HG03558 (cell line): ENCODE data around the gene FERMT2.
"Not testable (repeated sequence)": the region's sequence is repeated elsewhere in the genome, so short reads cannot be mapped to it uniquely, and the experiment has no call there.

Experiments
- ATAC-seq: cut with Tn5 transposase; IDR thresholded peaks from one replicate; pipeline ENCODE4 v1.9.1; 2021; ENCODE audit warnings: moderate number of reproducible peaks; ENCODE audit not compliant: unreplicated experiment; ENCODE audit errors: extremely low read depth

Gene FERMT2

GRCh38 chr14:52948836-52949235 lies 2.0 kb downstream of the FERMT2 start:
- ATAC-seq: no peak

- no peak for ATAC-seq
Observed at GRCh38 chr14:52948039-52948438, 2.8 kb downstream of the FERMT2 start.

- no peak for ATAC-seq
Observed at GRCh38 chr14:52944254-52944653, 6.6 kb downstream of the FERMT2 start.

GRCh38 chr14:52939427-52939826 lies 11.4 kb downstream of the FERMT2 start:
- no peak for ATAC-seq

- no peak for ATAC-seq
Observed at GRCh38 chr14:52937869-52938268, 13.0 kb downstream of the FERMT2 start.

GRCh38 chr14:52937306-52937705 lies 13.5 kb downstream of the FERMT2 start:
- ATAC-seq: no peak

- ATAC-seq: no peak
Observed at GRCh38 chr14:52936437-52936836, 14.4 kb downstream of the FERMT2 start.

GRCh38 chr14:52935833-52936232 lies 15.0 kb downstream of the FERMT2 start:
- no peak for ATAC-seq

GRCh38 chr14:52934762-52935161 lies 16.1 kb downstream of the FERMT2 start:
- no peak for ATAC-seq

- no peak for ATAC-seq
Observed at GRCh38 chr14:52929192-52929807, 21.6 kb downstream of the FERMT2 start.

- no peak for ATAC-seq
Observed at GRCh38 chr14:52926953-52927352, 23.9 kb downstream of the FERMT2 start.

GRCh38 chr14:52923902-52924575 lies 26.8 kb downstream of the FERMT2 start:
- ATAC-seq: no peak

GRCh38 chr14:52922656-52923055 lies 28.2 kb downstream of the FERMT2 start:
- no peak for ATAC-seq

GRCh38 chr14:52922059-52922458 lies 28.8 kb downstream of the FERMT2 start:
- no peak for ATAC-seq

- ATAC-seq: not testable (repeated sequence)
Observed at GRCh38 chr14:52920411-52920810, 30.4 kb downstream of the FERMT2 start.

GRCh38 chr14:52919971-52920370 lies 30.9 kb downstream of the FERMT2 start:
- no peak for ATAC-seq

GRCh38 chr14:52918486-52918885 lies 32.4 kb downstream of the FERMT2 start:
- ATAC-seq: peak; percentile 86

- no peak for ATAC-seq
Observed at GRCh38 chr14:52917735-52918134, 33.1 kb downstream of the FERMT2 start.

- no peak for ATAC-seq
Observed at GRCh38 chr14:52914295-52914694, 36.6 kb downstream of the FERMT2 start.

GRCh38 chr14:52913271-52913670 lies 37.6 kb downstream of the FERMT2 start:
- no peak for ATAC-seq

- ATAC-seq: no peak
Observed at GRCh38 chr14:52911904-52912303, 38.9 kb downstream of the FERMT2 start.

- no peak for ATAC-seq
Observed at GRCh38 chr14:52910572-52910971, 40.3 kb downstream of the FERMT2 start.
